Peyer's patch (tissue), 4 donors: ENCODE measurements around the gene BCAS1.

Experiments
- POLR2A ChIP-seq, 2 donors: fragments of 450-650 bp; IDR thresholded peaks; one replicate each; pipeline ENCODE4 v1.5.1; 2017; ENCODE audit warnings: antibody characterized with exemption in 2 of 2, mild to moderate bottlenecking in 2 of 2, moderate library complexity in 2 of 2
- TF ChIP-seq, protein P1 (sequence below), 6 experiments: fragments of 450-650 bp in 4 of 6; fragments of 200-600 bp in 2 of 6; sonication (generic) in 1 of 6; IDR thresholded peaks; one replicate each; pipeline ENCODE4 v1.5.1; 2017 to 2019; ENCODE audit warnings: antibody characterized with exemption in 6 of 6, mild to moderate bottlenecking in 3 of 6, moderate library complexity in 1 of 6

DNA sequence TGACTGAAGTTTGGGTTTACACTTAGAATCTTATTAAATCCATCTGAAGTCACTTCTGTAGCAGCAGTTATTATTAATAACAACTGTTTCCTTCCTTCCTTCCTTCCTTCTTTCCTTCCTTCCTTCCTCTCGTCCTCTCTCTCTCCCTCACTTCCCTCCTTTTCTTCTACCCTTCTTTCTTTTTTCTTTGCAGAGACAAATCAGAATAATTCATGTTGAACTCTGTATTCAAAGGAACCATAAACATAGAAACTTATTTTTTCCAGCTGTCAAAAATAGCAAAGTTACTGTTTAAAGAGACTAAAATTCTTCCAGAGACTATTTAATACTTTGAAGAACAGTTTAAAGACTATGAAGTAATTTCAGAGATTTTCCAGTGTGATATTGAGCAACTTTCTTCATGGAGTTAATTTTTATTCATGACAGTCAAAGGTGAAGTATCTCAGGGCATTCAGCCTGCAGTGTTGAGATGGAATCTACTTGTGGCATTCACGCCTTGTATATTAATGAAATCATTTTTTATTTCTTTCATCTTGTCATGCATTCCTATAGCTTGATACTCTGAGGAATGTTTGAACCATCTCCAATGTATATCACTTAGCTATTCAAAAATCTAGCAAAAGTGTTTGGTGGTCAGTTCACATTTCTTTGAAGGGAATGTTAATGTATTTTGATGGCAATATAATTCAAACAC lies 109.7 kb downstream of the BCAS1 start:
- no peak for TF ChIP-seq POLR2A (IDR thresholded peaks at IDR 0.05)
- TF ChIP-seq, protein P1, sequence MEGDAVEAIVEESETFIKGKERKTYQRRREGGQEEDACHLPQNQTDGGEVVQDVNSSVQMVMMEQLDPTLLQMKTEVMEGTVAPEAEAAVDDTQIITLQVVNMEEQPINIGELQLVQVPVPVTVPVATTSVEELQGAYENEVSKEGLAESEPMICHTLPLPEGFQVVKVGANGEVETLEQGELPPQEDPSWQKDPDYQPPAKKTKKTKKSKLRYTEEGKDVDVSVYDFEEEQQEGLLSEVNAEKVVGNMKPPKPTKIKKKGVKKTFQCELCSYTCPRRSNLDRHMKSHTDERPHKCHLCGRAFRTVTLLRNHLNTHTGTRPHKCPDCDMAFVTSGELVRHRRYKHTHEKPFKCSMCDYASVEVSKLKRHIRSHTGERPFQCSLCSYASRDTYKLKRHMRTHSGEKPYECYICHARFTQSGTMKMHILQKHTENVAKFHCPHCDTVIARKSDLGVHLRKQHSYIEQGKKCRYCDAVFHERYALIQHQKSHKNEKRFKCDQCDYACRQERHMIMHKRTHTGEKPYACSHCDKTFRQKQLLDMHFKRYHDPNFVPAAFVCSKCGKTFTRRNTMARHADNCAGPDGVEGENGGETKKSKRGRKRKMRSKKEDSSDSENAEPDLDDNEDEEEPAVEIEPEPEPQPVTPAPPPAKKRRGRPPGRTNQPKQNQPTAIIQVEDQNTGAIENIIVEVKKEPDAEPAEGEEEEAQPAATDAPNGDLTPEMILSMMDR (IDR thresholded peaks at IDR 0.05) = no peak
